ENCODE data around the gene CLDN10.

CLDN10 gene

GRCh38 chr13:95540888-95541287 is 11.6 kb upstream of the CLDN10 start:
- H4K20me1 ChIP-seq (ENCODE audit: insufficient read depth, low read length), result no peaks in the 10 kb centered on the region
- TF ChIP-seq EZH2phosphoT487 (IDR thresholded peaks at IDR 0.05; ENCODE audit: low read length) (no peak), CTCF (IDR thresholded peaks at IDR 0.05; ENCODE audit: low read length) (no peak), EZH2 (optimal IDR thresholded peaks at IDR 0.05; ENCODE audit: low read depth, low read length) (no peak)
- H3K79me2 ChIP-seq (ENCODE audit: low read length), result no peaks in the 10 kb centered on the region
- H3K36me3 ChIP-seq (replicated peaks; ENCODE audit: insufficient read depth, low read length), result no peaks in the 10 kb centered on the region
- H3K9me2 ChIP-seq (replicated peaks; ENCODE audit: insufficient read depth, low read length), result no peaks in the 10 kb centered on the region
- peaks cover 11% of the 10 kb centered on the region; the same call in 1 of the 2 replicates for H3K4me1 ChIP-seq (ENCODE audit: low read length)
- DNase-seq, result no peak
- H3K4me3 ChIP-seq (ENCODE audit: low read length), result no peak overlapping the region
- no peak overlapping the region for H3K27ac ChIP-seq (ENCODE audit: low read length)
- H3K4me2 ChIP-seq (ENCODE audit: low read depth, low read length), result no peak overlapping the region
- no peaks in the 10 kb centered on the region for H3K9me3 ChIP-seq (replicated peaks; ENCODE audit: insufficient read depth, low read length)
- H3F3A ChIP-seq (ENCODE audit: insufficient read depth, low read length), result no peaks in the 10 kb centered on the region
- no peak overlapping the region for H2AFZ ChIP-seq (ENCODE audit: low read length)
- no peak overlapping the region for H3K9ac ChIP-seq (ENCODE audit: low read length)
- no peaks in the 10 kb centered on the region for H3K27me3 ChIP-seq (replicated peaks; ENCODE audit: insufficient read depth, low read length)

- Histone ChIP-seq H4K20me1 (ENCODE audit: insufficient read depth, low read length) (no peaks in the 10 kb centered on the region), H3K9me2 (replicated peaks; ENCODE audit: insufficient read depth, low read length) (no peaks in the 10 kb centered on the region), H2AFZ (ENCODE audit: low read length) (no peak overlapping the region), H3K27ac (ENCODE audit: low read length) (no peak overlapping the region), H3K9me3 (replicated peaks; ENCODE audit: insufficient read depth, low read length) (no peaks in the 10 kb centered on the region), H3K4me2 (ENCODE audit: low read depth, low read length) (no peak overlapping the region), H3K4me1 (ENCODE audit: low read length) (peaks cover 14% of the 10 kb centered on the region; the same call in 1 of the 2 replicates), H3F3A (ENCODE audit: insufficient read depth, low read length) (no peaks in the 10 kb centered on the region), H3K4me3 (ENCODE audit: low read length) (no peak overlapping the region), H3K27me3 (replicated peaks; ENCODE audit: insufficient read depth, low read length) (no peaks in the 10 kb centered on the region), H3K36me3 (replicated peaks; ENCODE audit: insufficient read depth, low read length) (no peaks in the 10 kb centered on the region), H3K9ac (ENCODE audit: low read length) (no peak overlapping the region), H3K79me2 (ENCODE audit: low read length) (no peaks in the 10 kb centered on the region)
- no peak for DNase-seq
- TF ChIP-seq EZH2phosphoT487 (IDR thresholded peaks at IDR 0.05; ENCODE audit: low read length), result no peak
- TF ChIP-seq CTCF (IDR thresholded peaks at IDR 0.05; ENCODE audit: low read length), result no peak
- no peak for TF ChIP-seq EZH2 (optimal IDR thresholded peaks at IDR 0.05; ENCODE audit: low read depth, low read length)
Observed at GRCh38 chr13:95541308-95541707, 11.2 kb upstream of the CLDN10 start.

GRCh38 chr13:95541911-95542474 is 10.5 kb upstream of the CLDN10 start:
- Histone ChIP-seq H2AFZ (ENCODE audit: low read length) (no peak overlapping the region), H3K79me2 (ENCODE audit: low read length) (no peaks in the 10 kb centered on the region), H3K27me3 (replicated peaks; ENCODE audit: insufficient read depth, low read length) (no peaks in the 10 kb centered on the region), H3F3A (ENCODE audit: insufficient read depth, low read length) (no peaks in the 10 kb centered on the region), H3K9me3 (replicated peaks; ENCODE audit: insufficient read depth, low read length) (no peaks in the 10 kb centered on the region), H3K27ac (ENCODE audit: low read length) (no peak overlapping the region), H3K36me3 (replicated peaks; ENCODE audit: insufficient read depth, low read length) (no peaks in the 10 kb centered on the region), H3K9me2 (replicated peaks; ENCODE audit: insufficient read depth, low read length) (no peaks in the 10 kb centered on the region), H3K4me2 (ENCODE audit: low read depth, low read length) (no peak overlapping the region), H4K20me1 (ENCODE audit: insufficient read depth, low read length) (no peaks in the 10 kb centered on the region), H3K9ac (ENCODE audit: low read length) (no peak overlapping the region), H3K4me3 (ENCODE audit: low read length) (no peak overlapping the region), H3K4me1 (ENCODE audit: low read length) (0 out of 2 replicates have a peak, but pooled peaks cover 12% of the 10 kb centered on the region)
- no peak for DNase-seq
- TF ChIP-seq CTCF (IDR thresholded peaks at IDR 0.05; ENCODE audit: low read length) (no peak), EZH2 (optimal IDR thresholded peaks at IDR 0.05; ENCODE audit: low read depth, low read length) (no peak), EZH2phosphoT487 (IDR thresholded peaks at IDR 0.05; ENCODE audit: low read length) (no peak)
